ENCODE data around the gene SPATA32.
A peak's percentile ranks its signal among the peaks of the same experiment; 100 is the strongest.

Gene SPATA32

GRCh38 chr17:45291171-45291805 lies 29.4 kb upstream of the SPATA32 start:
- no peak for DNase-seq
- Mint-ChIP-seq H3K27ac (peak overlapping the region; percentile 39), H3K36me3 (ENCODE audit: low read depth) (peaks cover 22% of the 10 kb centered on the region), H3K27me3 (ENCODE audit: low read depth, poor library complexity) (no peaks in the 10 kb centered on the region), H3K4me1 (peaks cover 34% of the 10 kb centered on the region), H3K4me3 (no peak overlapping the region), H3K9me3 (no peaks in the 10 kb centered on the region)
- TF ChIP-seq CTCF (IDR thresholded peaks at IDR 0.05), result no peak

- Mint-ChIP-seq H3K27ac (peak overlapping the region; percentile 66), H3K27me3 (ENCODE audit: low read depth, poor library complexity) (no peaks in the 10 kb centered on the region), H3K9me3 (no peaks in the 10 kb centered on the region), H3K4me1 (peaks cover 34% of the 10 kb centered on the region), H3K36me3 (ENCODE audit: low read depth) (peaks cover 27% of the 10 kb centered on the region), H3K4me3 (no peak overlapping the region)
- TF ChIP-seq CTCF (IDR thresholded peaks at IDR 0.05), result no peak
- no peak for DNase-seq
Measured at GRCh38 chr17:45290269-45290765, 28.4 kb upstream of the SPATA32 start.

- no peak overlapping the region for H3K27ac Mint-ChIP-seq
- no peak overlapping the region for H3K4me3 Mint-ChIP-seq
- H3K9me3 Mint-ChIP-seq, result no peaks in the 10 kb centered on the region
- DNase-seq, result no peak
- no peak for TF ChIP-seq CTCF (IDR thresholded peaks at IDR 0.05)
- H3K27me3 Mint-ChIP-seq (ENCODE audit: low read depth, poor library complexity), result no peaks in the 10 kb centered on the region
- H3K4me1 Mint-ChIP-seq, result peaks cover 34% of the 10 kb centered on the region
- H3K36me3 Mint-ChIP-seq (ENCODE audit: low read depth), result peaks cover 33% of the 10 kb centered on the region
Measured at GRCh38 chr17:45289301-45290268, 27.7 kb upstream of the SPATA32 start.

- no peaks in the 10 kb centered on the region for H3K9me3 Mint-ChIP-seq
- peaks cover 27% of the 10 kb centered on the region for H3K4me1 Mint-ChIP-seq
- H3K27me3 Mint-ChIP-seq (ENCODE audit: low read depth, poor library complexity), result no peaks in the 10 kb centered on the region
- H3K27ac Mint-ChIP-seq, result peak overlapping the region; percentile 64
- DNase-seq, result no peak
- no peak overlapping the region for H3K4me3 Mint-ChIP-seq
- peaks cover 40% of the 10 kb centered on the region for H3K36me3 Mint-ChIP-seq (ENCODE audit: low read depth)
- TF ChIP-seq CTCF (IDR thresholded peaks at IDR 0.05), result no peak
Measured at GRCh38 chr17:45288825-45289224, 26.9 kb upstream of the SPATA32 start.

GRCh38 chr17:45287526-45288500 lies 25.9 kb upstream of the SPATA32 start:
- DNase-seq, result no peak
- Mint-ChIP-seq H3K27me3 (ENCODE audit: low read depth, poor library complexity) (no peaks in the 10 kb centered on the region), H3K4me3 (no peak overlapping the region), H3K9me3 (no peaks in the 10 kb centered on the region), H3K27ac (peak overlapping the region; percentile 69), H3K36me3 (ENCODE audit: low read depth) (peaks cover 41% of the 10 kb centered on the region), H3K4me1 (peaks cover 21% of the 10 kb centered on the region)
- TF ChIP-seq CTCF (IDR thresholded peaks at IDR 0.05), result no peak
